CD4-positive, alpha-beta T cell treated with Interleukin-10 for 1 hour (primary cell): ENCODE measurements around the gene DEXI.

ENCODE experiments used
- DNase-seq: peaks from one replicate; pipeline ENCODE4 v3.0.0-alpha.2; 2020

Gene DEXI

DNA sequence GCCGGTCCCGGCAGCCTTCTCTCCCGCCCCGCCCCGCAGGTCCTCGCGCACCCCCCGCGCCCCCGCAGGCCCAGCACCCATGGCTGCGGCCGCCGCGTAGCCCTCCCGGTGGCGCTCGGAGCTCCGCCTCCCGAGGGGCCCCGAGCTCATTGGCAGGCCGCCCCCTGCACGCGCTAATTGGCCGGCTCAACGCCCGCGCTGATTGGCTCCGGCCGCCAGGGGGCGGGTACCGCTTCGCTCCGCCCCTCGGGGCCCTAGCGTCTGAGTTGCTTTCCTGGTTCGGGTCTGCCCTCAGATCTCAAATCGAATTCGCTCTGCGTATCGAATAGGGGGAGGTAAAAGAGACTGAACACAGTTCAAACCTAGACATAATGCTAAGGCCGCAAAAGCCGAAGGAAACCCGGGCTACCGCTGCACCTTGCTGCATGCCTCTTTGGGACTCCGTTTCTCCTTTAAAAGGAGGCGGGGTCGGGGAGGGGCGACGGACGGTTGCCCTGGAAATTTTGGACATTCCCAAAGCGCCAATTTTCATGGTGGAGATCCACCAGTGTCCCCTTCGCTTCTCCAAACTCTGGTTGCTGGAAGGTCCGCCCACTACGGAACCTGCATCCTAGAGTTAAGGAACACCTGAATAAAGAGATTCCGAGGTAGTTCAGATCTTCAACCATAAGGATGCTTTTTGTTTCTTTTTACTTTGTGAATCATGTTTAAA, at the start of gene DEXI:
TSS of gene DEXI (minus strand) at position 117 of the 712 bp plus-strand sequence. CDS start 463 bp downstream, outside the sequence.
- peak; percentile 95 for DNase-seq

DNA sequence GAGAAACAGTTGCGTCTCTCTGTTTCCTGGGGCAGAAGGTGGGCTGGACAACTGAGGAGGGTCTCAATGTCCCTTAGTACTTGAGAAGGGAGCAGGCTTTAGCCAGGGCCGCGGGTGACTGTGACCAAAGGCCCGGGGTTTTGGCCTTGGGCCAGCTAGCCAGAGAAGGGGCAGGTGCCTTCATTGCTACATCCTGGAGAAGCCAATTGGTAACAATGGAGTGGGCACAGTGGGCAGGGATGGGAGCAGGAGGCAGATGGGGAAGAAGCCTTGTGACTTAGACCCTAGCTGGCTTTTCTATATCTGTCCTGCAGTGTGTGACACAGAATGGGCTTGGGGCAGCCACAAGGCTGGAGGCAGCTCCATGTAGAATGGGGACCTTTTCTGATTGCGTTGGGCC, 48.1 kb upstream of the DEXI start:
- DNase-seq, result no peak

DNA sequence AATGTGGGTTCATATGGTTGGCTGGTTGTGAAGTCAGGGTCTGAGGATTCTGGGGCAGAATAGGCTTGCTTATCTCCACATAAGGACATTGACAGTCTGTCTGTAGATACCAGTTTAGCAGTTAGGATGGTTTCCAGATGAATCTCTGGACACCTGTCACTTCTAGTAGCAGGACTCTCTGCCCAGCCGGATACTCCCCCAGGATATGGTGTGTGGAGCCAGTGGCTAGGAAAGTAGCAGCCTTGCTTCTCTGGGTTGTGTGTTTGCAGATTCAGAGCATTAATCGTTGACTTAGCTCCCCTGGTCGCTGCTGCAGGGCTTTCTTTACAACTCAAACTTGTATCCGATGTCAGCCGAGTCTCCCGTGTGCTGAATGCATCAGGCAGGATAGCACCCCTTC, 47.3 kb upstream of the DEXI start:
- DNase-seq, result no peak

DNA sequence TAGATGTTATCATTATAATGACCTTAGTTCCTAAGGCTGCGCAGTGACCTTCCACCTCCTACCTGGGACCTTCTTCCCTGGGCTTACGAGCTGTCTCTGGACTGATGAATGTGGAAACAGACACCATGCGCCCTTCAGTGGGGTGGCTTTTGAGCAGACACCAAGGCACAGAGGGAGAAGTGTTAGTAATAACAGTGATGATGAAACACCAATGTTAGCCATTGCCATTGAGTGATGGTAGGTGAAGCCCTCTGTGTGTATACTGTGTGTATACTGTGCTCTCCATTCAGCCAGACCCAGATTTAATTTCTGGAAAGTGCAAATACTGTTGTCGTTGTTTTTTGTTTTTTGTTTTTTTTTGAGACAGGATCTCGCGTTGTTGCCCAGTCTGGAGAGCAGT, 46.6 kb upstream of the DEXI start:
- no peak for DNase-seq

DNA sequence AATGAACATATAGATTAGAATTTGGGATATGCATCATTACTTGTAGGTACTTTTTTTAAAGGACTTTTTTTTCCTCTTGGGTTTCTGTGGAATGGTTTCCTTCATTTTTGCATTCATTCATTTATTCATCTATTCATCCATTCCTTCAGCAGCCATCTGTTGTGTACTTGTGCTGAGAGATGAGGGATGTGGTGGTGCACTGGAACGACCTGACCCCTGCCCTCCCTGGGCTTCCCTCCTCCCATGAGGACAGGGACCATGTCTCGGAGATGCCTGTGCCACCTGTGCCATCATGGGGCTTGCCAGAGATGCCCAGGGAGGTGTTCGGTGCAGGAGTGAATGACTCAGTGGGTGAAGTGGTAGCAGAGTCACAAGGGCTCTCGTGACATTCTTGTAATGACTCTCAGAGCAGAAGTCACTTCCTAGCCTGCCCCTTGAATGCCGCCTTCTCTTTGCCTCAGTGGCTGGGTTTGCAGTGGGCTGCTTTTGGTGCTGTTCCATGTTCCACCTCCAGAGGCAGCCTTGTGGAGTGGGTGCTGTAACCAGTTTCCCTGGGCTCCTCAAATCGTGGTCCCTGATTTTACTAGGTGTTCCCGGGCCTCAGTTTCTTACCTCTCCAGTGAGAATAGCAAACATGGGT, 46.0 kb upstream of the DEXI start:
- peak; percentile 30 for DNase-seq

DNA sequence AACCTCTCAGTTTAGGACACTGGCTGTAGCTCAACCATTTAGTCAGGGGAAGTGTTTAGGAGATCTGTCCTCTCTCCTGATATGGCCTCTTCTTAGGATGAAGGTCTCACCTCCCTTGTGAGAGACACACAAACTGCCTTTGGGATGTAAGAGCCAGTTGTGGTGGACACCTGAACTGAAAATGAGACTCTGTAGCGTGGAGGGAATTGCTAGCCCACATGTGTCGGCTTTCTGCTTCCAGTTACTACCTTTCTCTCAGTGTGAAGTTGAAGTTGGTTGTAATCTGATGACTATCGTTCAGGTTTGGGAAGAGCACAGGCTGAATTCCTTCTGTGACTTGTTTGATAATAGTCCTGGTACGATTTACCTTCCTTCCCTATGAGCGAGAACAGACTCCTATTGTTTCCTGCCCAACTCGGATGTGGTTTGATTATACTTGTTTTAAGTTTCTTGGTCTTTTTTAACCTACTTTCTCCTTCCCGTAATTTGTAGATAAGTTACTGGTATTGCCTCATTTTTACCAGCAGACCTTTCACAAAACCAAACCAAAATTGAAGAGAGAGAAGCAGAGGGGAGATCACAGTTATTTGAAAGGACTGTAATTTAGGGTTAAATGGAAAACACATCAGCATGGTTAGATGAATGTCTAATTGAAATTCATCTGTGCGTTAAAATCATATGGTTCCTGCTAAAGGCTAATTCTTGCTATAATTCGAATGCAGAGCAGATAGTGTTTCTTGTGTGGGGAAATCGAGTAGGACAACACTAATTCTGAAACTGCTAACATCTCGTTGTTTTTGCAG, 45.3 kb upstream of the DEXI start:
- peak; percentile 39 for DNase-seq

DNA sequence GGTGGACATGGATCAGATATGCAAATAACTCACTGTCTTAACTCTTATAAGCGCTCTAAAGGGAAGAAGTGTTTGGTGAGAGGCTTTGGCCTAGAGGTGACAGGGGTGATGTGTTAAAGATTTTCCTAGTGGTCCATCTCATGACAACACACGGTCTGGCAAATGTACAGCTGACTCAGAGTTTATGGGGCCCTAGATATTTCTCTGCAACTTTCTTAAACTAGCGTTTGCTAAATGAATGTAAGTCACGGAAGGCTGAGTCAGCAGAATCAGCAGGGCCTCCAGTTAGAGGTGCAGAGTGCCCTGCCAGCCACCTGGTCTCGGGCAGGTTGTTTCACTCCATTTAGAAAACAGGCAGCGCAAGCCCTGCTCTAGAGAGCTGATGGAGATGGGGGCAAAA, 42.2 kb upstream of the DEXI start:
- no peak for DNase-seq

DNA sequence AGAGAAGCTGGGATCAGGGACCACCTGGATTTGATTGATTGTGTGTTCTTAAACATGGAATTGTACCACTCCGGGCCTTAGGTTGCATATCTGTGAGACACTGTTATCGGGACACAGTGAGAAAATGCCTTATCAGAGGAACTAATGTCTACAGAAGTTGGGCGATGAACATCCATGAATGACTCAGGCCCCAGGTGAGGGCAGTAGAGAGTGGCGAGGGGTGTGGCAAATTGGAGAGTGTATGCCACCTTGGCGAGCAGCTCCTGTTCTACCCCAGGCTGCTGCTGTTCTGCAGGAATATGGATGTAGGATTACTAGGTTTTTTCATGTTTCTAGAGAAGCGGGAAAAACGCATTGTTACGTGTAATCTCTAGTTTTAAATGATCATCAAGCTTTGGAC, 40.9 kb upstream of the DEXI start:
- DNase-seq, result peak; percentile 17

DNA sequence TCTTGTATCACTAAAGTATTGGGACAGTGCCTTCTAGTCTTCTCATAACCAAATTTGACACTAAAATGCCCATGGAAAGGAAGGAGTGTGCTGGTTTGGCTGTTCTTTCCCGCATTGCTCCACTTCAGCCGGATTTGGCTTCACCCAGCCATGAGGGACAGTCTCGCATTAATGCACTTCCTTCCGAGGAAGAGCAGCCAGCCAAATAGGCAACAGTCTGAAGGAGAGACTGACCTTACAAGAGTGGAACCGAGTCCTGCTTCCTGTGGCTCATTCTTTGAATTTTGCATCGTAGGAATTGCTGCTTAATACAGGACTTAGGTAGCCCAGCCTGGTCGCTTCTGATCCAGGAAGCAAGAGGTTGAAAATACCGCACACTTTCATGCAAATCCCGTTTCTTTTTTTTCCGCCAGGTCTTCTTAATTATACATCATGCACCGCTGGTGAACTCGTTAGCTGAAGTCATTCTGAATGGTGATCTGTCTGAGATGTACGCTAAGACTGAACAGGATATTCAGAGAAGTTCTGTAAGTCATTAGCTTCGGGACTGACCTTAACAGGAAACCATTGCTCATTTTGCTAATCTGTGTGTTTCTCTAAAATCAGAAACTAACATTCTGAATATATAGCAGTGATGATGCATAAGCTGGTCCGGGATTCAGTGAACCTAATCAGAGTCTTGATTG, 40.3 kb upstream of the DEXI start:
- no peak for DNase-seq

DNA sequence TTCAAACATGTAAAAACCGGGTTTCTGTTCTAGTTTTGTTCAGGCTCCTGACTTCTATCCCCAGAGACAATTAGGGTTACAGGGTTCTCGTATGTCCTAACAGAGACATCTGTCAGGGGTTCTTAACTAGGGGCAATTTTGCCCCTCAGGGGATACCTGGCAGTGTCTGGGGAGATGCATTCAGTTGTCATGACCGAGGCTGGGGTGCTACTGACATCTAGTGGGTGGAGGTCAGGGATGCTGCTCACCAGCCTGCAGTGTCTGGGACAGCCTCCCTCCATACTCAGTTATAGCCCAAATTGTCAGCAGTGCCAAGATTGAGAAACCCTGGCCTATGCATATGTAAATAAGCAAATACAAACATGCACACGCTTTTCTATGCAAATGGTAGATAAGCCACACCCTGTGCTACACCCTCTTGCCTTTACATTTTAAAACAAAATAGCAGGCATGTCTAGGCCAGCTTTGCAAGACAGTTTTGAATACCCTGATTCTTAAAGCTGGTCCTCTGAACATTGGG, 39.5 kb upstream of the DEXI start:
- peak; percentile 40 for DNase-seq

DNA sequence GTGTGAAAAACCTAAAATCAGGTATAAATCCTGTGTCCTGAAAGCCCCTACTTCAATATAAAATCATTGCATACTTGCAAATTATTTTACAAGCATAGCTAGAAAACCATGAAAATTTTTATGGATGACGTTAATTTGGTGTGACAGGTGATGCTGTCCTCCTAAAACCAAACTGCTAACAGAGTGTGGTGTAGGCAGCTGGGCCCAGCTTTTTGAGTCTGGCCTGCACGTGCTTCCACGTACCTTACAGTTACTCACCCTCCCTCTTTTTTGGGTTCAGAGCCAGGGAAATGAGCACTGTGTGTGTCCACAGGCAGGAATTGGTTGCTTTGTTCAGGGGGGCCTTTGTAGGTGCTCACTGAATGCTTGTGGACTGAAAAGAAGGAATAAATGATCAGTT, 38.5 kb upstream of the DEXI start:
- DNase-seq, result no peak

DNA sequence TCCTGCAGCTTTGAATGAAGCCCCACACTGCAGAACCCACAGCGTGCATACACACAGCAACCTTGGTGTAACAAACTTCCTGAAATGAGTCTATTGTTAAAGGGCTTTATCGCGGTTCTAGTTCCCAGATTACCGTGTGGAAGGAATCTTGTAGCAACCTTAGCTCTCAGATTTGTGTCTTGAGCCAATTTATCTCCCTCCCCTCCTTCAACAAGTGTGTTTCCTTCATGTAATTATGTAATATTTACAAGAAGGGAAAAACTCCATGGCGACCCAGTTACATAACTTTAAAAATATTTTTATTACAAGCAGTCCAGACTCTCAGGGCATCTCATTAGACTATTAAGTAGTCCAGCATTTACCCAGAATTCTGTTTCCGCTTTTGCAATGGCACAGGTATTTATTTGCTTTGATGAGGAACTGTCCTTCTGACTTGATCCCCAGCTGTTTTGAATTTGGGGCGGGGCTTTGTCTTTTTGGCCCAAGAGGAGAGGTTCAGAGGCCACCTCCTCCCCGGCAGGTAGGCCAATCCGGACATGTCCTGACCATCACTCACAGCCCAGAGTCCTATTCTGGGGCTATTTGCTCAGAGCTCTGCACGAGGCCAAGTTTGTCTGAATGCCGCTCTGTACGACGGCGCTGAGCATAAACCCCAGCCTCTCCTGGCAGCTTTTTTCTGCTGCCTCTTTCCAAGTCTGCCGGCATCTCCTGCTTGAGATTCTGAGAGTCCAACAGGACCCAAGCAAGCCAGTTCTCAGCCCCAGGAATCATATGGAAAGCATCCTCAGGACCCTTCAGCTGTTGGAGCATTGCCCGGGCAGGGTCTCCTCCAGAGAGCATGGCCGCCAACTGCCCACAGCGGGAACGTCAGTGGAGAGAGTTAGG, 37.7 kb upstream of the DEXI start:
- DNase-seq, result no peak

DNA sequence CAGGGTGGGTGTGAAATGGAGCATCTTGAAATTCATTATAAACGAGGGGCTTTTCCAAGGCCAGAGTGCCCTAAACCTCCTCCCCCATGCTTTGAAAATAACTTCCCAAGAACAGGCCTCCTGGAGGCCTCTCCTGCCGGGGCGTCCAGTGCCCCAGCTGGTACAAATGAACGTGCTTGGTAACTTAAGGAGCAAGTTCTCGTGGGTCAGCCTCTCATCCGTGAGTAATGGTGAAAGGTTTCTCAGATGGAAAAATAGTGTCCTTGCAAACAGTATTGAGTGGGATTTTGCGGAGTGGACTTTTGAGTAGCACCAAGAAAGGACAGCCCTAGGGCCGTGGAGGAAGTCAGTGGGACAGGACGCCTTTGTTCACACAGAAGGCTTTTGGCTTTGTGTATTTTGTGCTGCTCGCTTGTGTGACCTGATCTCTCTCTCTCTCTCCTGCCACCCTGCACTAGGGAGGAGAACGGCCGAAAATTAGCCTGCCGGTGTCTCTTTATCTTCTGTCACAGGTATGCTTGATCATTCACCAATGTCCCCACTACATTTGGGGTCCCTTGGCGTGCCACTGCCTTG, 36.7 kb upstream of the DEXI start:
- DNase-seq, result no peak

DNA sequence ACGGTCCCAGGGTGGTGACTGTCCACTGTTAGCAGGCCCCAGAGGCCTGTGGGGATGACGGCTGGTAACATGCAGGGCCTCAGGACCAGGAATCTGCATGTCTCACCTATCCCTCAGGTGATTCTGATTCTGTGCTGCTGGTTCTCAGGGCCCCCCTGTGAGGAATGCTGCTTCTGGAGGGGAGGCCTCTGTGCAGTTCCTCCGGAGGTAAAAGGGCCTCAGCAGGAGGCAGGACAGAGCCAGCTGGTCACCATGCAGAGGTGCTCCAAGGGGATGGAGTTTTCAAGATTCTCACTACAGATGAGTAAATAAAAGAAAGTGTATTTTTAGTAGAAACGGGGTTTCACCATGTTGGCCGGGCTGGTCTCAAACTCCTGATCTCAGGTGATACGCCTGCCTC, 35.9 kb upstream of the DEXI start:
- no peak for DNase-seq

DNA sequence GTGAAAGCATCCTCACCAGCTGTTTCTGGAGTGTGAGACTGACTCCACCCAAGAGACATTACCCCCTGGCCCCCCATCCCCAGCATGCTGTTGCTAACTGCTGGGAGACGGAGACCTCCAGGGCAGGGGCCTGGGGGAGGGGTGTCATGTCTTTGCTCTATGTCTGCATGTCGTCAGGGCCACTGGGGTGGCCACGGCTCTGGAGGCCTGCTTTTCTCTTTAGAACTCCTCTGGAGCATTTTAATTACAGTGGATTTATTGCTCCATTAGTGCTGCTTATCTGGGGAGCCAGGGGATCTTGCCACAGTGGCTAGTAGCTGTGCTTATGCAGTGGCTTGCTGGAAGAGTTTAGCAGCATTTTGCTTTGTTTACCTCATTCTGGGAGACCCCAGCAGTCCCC, 34.4 kb upstream of the DEXI start:
- DNase-seq, result no peak

DNA sequence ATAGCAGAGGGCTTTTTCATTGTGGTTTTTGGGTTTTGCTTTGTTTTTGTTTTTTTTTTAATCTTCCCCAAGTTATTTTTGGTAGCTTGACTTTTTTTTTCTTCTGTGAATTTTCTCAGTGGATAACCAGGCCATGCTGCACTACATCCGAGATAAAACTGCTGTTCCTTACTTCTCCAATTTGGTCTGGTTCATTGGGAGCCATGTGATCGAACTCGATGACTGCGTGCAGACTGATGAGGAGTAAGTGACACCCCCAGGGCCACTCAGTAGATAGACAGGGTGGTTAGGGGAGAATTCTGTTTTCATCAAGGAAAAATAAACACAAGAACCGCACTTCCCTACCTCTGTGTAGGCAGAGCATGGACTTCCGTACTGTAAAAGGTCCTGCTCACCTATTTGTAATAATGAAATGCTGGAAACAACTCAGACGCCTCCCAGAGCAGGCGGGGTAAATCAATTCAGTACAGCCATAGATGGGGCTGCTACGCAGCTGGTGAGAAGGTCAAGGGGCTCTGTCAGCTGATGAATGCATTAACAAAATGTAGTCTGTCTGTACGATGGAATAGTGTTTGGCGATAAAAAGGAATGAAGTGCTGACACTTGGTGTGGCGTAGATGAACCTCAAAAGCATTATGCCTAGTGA, 30.7 kb upstream of the DEXI start:
- no peak for DNase-seq

DNA sequence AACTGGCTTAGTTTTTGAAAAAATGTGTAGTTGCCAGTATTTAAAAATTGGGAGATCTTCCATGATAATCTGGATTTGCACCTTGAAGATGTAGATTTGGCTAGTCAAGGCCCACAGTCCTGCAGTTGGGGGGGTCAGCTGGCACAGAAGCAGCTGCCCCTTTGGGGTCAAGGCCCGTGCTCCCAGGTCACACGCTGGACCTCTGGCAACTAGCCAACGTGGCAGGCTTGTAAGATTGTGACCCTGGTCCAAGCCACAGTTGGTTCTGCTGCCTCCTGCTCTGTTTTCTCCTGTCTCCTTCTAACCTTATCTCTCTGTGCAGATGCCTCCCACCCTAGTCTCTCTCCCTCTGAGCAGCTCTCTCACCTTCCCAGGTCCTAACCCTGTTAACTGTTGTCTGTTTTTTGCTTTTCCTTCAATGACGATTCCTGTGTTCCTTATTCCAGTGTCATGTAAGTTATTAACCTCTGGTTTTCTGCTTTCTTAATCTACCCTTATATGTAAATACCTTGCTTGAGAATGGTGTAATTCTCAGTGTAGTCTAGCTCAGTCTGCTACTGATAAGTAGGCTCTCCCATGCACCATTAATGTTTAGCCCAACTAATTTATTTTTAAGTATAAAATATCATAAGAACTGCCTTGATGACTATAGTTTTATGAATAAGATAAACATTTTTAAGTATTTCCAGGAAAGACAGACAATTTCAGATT, 30.0 kb upstream of the DEXI start:
- DNase-seq, result no peak

DNA sequence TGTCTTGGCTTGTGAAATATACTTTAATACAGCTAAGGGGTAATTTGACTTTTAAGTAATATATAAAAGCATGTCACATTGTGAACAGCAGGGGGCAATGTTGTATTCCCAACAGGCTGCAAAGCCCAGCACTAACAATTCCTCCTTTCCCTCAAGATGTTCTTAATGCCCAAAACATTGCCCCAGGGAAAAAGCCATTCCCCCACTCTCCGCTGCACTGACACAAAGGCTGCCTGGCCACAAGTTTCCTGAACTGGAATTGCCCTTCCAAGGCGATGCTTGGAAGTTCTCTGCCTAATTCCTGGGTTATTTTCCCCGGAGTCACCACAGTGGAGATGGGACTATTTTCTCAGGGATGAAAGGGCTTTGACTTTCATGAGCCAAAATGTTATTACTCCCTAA, 29.3 kb upstream of the DEXI start:
- DNase-seq, result peak; percentile 70

DNA sequence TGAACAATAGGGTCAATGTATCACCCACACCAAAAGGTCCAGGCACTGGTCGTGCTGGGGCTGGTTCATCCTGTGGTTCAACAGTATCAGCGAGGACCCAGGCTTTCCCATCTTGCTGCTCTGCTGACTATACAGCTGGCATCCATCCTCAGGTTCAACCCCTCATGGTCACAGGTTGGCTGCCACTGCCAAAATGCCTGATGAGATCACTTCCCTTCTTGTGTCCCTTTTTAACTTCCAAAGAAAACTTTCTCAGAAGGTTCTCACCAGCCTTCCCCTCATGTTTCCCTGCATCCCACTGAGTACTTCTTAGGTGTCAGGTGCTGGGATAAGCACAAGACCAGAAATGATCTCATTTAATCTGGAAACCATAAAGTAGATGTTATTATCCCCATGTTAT, 27.8 kb upstream of the DEXI start:
- DNase-seq, result no peak

DNA sequence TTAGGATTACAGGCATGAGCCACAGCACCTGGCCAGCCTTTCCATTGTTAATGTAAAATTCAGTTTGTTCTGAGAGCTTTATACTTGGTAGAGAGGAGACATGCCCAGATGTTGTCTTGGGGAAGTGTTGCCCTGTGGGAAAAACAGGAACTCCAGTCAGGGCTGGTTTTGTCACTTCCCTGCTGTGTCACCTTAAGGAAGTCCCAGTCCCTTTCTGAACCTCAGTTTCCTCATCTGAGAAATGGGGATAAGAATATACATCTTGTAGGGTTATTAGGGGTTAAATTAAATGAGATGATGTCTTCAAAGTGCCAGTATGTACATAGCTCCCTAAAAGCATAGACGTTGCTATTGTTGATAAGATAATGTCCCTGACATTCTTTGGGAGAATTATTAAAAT, 27.3 kb upstream of the DEXI start:
- DNase-seq, result no peak

DNA sequence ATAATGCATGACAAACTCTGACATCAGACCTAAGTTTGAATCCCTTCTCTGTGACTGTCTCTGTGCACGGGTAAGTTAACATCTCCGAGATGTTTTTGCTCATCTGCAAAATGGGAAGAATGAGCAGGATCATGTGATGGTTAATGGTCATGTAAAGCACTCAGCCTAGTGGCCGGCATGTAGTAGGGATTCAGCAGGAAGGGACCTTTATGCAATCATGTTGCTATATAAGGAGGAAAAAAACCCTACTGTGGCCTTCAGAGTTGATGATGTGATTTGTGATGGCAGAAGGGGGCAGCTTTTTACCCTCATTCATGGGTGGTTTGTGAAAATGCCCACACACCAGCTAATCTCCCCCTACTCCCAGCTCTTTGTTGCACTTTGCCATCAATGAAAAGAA, 26.2 kb upstream of the DEXI start:
- DNase-seq, result no peak
